Breast epithelium (tissue), 4 donors: Measurements from ENCODE around the gene TDRD1. TPM values are rescaled to one million over a fixed set of nuclear protein-coding genes. Genes with fewer than 3 reads are reported as not detected.

ENCODE experiments used
- DNase-seq, 2 donors: peaks; one replicate each; pipeline ENCODE4 v3.0.0-alpha.2; 2019; ENCODE audit warnings: low spot score in 2 of 2
- H3K27ac ChIP-seq, 2 donors: fragments of 200-600 bp; sonication (generic) in 1 of 2; one replicate each; pipeline ENCODE4 v1.5.1; 2016 to 2019; ENCODE audit warnings: mild to moderate bottlenecking in 1 of 2
- H3K27me3 ChIP-seq, 2 donors: fragments of 200-600 bp; sonication (generic) in 1 of 2; one replicate each; pipeline versions ENCODE4 v1.5.1 to v1.6.0; 2017 to 2019; ENCODE audit warnings: control low read depth in 1 of 2, mild to moderate bottlenecking in 1 of 2
- H3K36me3 ChIP-seq: fragments of 200-600 bp; one replicate; pipeline ENCODE4 v1.5.1; 2019
- H3K4me1 ChIP-seq, 2 donors: fragments of 200-600 bp; sonication (generic); one replicate each; pipeline ENCODE4 v1.5.1; 2016 to 2019; ENCODE audit warnings: control low read depth in 1 of 2
- H3K4me3 ChIP-seq, 3 donors: fragments of 200-600 bp; sonication (generic); 1 replicate in 2 of 3; 2 replicates in 1 of 3; pipeline ENCODE4 v1.5.1; 2016 to 2019; ENCODE audit warnings: mild to moderate bottlenecking in 3 of 3, moderate library complexity in 2 of 3
- H3K9me3 ChIP-seq, 2 donors: fragments of 200-600 bp; sonication (generic) in 1 of 2; one replicate each; pipeline ENCODE4 v1.5.1; 2016 to 2019; ENCODE audit warnings: control low read depth in 1 of 2
- POLR2A ChIP-seq: fragments of 450-650 bp; IDR thresholded peaks from one replicate; pipeline ENCODE4 v1.6.1; 2016; ENCODE audit warnings: antibody characterized with exemption, mild to moderate bottlenecking, moderate library complexity
- POLR2AphosphoS5 ChIP-seq, 3 donors: sonication (generic); formaldehyde crosslinking; IDR thresholded peaks; one replicate each; pipeline ENCODE4 v1.6.1; 2017; ENCODE audit warnings: antibody characterized with exemption in 3 of 3
- intact Hi-C: fragments of 100-400 bp; cut with DNase I; formaldehyde crosslinking; loops from one replicate; pipeline ENCODE4 v1.15.1; 2023; ENCODE audit warnings: low total_unique reads
- total RNA-seq, 3 donors: library from RNA; depleted of rRNA; stranded (reverse); fragments of >200 nt; gene quantifications; one replicate each; pipeline ENCODE4 v1.1.0, GENCODE V29; 2016
- TF ChIP-seq, protein P1 (sequence below), 3 donors: fragments of 450-650 bp; IDR thresholded peaks; one replicate each; pipeline ENCODE4 v1.5.1; 2016 to 2017; ENCODE audit warnings: antibody characterized with exemption in 3 of 3, mild to moderate bottlenecking in 3 of 3, moderate library complexity in 3 of 3

TDRD1 gene
- total RNA-seq, 3 donors from 2014 or later = under 0.01 to 0.73 (median 0.33) TPM

DNA sequence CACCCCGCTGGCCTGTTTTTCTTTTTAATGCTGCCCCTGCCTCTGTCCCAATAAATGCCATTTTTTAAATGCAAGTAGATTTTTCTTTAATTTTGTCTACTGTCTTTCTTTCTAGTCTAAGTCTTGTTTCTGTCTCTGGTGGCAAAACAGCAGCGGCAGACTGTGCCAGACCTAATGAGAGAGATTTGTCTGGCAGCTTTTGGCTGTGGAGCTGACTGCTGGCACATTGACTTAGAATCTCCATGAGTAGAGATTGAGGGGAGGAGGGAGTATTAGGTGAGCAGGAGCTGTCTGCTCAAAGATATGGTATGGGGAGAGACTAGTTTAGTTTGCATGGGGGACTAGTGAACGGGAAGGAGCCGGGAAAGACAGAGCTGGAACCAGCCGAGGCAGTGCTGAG lies 72.9 kb downstream of the TDRD1 start:
- no peak overlapping the region for H3K4me3 ChIP-seq
- DNase-seq = no peak
- no peaks in the 10 kb centered on the region for H3K9me3 ChIP-seq
- TF ChIP-seq, protein P1, sequence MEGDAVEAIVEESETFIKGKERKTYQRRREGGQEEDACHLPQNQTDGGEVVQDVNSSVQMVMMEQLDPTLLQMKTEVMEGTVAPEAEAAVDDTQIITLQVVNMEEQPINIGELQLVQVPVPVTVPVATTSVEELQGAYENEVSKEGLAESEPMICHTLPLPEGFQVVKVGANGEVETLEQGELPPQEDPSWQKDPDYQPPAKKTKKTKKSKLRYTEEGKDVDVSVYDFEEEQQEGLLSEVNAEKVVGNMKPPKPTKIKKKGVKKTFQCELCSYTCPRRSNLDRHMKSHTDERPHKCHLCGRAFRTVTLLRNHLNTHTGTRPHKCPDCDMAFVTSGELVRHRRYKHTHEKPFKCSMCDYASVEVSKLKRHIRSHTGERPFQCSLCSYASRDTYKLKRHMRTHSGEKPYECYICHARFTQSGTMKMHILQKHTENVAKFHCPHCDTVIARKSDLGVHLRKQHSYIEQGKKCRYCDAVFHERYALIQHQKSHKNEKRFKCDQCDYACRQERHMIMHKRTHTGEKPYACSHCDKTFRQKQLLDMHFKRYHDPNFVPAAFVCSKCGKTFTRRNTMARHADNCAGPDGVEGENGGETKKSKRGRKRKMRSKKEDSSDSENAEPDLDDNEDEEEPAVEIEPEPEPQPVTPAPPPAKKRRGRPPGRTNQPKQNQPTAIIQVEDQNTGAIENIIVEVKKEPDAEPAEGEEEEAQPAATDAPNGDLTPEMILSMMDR (IDR thresholded peaks at IDR 0.05) = no peak
- no peak for TF ChIP-seq POLR2A
- no peak for TF ChIP-seq POLR2AphosphoS5 (IDR thresholded peaks at IDR 0.05)
- H3K4me1 ChIP-seq = no peaks in the 10 kb centered on the region
- intact Hi-C loops = no loop called here
- no peaks in the 10 kb centered on the region for H3K27me3 ChIP-seq
- H3K36me3 ChIP-seq = no peaks in the 10 kb centered on the region
- H3K27ac ChIP-seq = no peak overlapping the region

- TF ChIP-seq POLR2AphosphoS5 (IDR thresholded peaks at IDR 0.05) (no peak), POLR2A (no peak)
- TF ChIP-seq, protein P1 (IDR thresholded peaks at IDR 0.05) = no peak
- H3K9me3 ChIP-seq = no peaks in the 10 kb centered on the region
- DNase-seq = no peak
- H3K4me3 ChIP-seq = no peak overlapping the region
- no peaks in the 10 kb centered on the region for H3K4me1 ChIP-seq
- H3K36me3 ChIP-seq = no peaks in the 10 kb centered on the region
- intact Hi-C loops = no loop called here
- H3K27ac ChIP-seq = no peak overlapping the region
- no peaks in the 10 kb centered on the region for H3K27me3 ChIP-seq
These were observed 73.7 kb downstream of the TDRD1 start for GRCh38 chr10:114252883-114253282.

DNA sequence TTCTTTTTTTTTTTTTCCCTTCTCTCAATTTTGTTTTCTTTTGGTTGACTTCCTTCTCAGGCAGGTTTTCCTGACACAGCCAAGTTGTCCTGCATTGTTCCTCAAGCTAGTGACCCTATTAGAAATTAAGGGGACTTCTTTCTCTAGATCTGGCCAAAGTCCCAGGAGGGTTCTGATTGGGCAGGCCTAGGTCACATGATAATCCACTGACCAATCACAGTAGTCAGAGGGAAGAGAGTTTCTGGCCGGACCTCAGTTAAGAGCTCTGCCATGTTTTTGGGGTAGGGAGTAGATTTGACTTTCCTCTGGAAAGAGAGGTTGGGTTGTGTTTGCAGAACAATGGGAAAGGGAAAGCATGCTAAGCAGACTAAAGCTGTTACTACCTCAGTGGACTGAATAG lies 76.1 kb downstream of the TDRD1 start:
- Histone ChIP-seq H3K9me3 (no peaks in the 10 kb centered on the region), H3K27ac (no peak overlapping the region), H3K27me3 (no peaks in the 10 kb centered on the region), H3K4me1 (no peaks in the 10 kb centered on the region), H3K36me3 (no peaks in the 10 kb centered on the region), H3K4me3 (no peak overlapping the region)
- intact Hi-C loops = no loop called here
- TF ChIP-seq, protein P1 (IDR thresholded peaks at IDR 0.05) = no peak
- no peak for TF ChIP-seq POLR2AphosphoS5 (IDR thresholded peaks at IDR 0.05)
- TF ChIP-seq POLR2A = no peak
- no peak for DNase-seq

- intact Hi-C loops = no loop called here
- no peaks in the 10 kb centered on the region for H3K9me3 ChIP-seq
- no peak overlapping the region for H3K27ac ChIP-seq
- DNase-seq = no peak
- no peaks in the 10 kb centered on the region for H3K36me3 ChIP-seq
- H3K27me3 ChIP-seq = no peaks in the 10 kb centered on the region
- H3K4me1 ChIP-seq = no peaks in the 10 kb centered on the region
- H3K4me3 ChIP-seq = no peak overlapping the region
- no peak for TF ChIP-seq POLR2AphosphoS5 (IDR thresholded peaks at IDR 0.05)
- TF ChIP-seq, protein P1 (IDR thresholded peaks at IDR 0.05) = no peak
- TF ChIP-seq POLR2A = no peak
These were observed 77.0 kb downstream of the TDRD1 start for GRCh38 chr10:114256008-114256765.

GRCh38 chr10:114256822-114257221 lies 77.7 kb downstream of the TDRD1 start:
- Histone ChIP-seq H3K36me3 (no peaks in the 10 kb centered on the region), H3K27ac (no peak overlapping the region), H3K27me3 (no peaks in the 10 kb centered on the region), H3K9me3 (no peaks in the 10 kb centered on the region), H3K4me1 (no peaks in the 10 kb centered on the region), H3K4me3 (no peak overlapping the region)
- no peak for DNase-seq
- intact Hi-C loops = no loop called here
- TF ChIP-seq, protein P1 (IDR thresholded peaks at IDR 0.05) = no peak
- TF ChIP-seq POLR2A = no peak
- TF ChIP-seq POLR2AphosphoS5 (IDR thresholded peaks at IDR 0.05) = no peak
